ENCODE data around the gene RALGPS2.

- TF ChIP-seq BCL6B (tag by site-specific recombination; IDR thresholded peaks at IDR 0.05) (no peak), HOXA7 (CRISPR knock-in tag; IDR thresholded peaks at IDR 0.05; ENCODE audit: borderline replicate concordance) (no peak), PRDM1 (tag by site-specific recombination; IDR thresholded peaks at IDR 0.05) (no peak), CTCF (tag by site-specific recombination; IDR thresholded peaks at IDR 0.05) (no peak), ZNF623 (tag by site-specific recombination; IDR thresholded peaks at IDR 0.05) (no peak), ZNF664 (tag by site-specific recombination; IDR thresholded peaks at IDR 0.05) (no peak), ZNF121 (tag by site-specific recombination; IDR thresholded peaks at IDR 0.05) (no peak), ZNF558 (tag by site-specific recombination; IDR thresholded peaks at IDR 0.05) (no peak), PRDM4 (tag by site-specific recombination; IDR thresholded peaks at IDR 0.05) (no peak), ZSCAN5A (tag by site-specific recombination; IDR thresholded peaks at IDR 0.05) (no peak), ELK4 (IDR thresholded peaks at IDR 0.05; ENCODE audit: borderline replicate concordance, low read depth, low read length) (no peak), REST (tag by site-specific recombination; IDR thresholded peaks at IDR 0.05) (no peak), KLF16 (tag by site-specific recombination; IDR thresholded peaks at IDR 0.05) (no peak)
Observed at GRCh38 chr1:178798232-178798861, 73.3 kb downstream of the RALGPS2 start.

All from HEK293 (cell line).